ENCODE results near the gene ZNF547.

ZNF547 gene

DNA sequence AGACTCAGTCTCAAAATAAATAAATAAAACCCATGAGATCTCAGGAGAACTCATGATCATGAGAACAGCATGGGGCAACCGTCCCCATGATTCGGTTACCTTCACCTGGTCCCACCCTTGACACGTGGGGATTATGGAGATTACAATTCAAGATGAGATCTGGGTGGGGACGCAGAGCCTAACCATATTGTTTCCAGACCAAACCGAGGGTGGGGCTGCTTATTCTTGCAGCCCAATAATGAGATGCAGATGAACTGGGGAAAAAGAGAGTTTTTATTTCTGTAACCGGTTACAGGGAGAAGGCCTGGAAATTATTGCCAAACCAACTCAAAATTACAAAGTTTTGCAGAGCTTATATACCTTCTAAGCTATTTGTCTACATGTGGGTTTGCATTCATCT, 12.8 kb downstream of the ZNF547 start:
- no peak for DNase-seq

- DNase-seq = no peak
These were observed 14.3 kb downstream of the ZNF547 start for GRCh38 chr19:57377498-57378146.

DNA sequence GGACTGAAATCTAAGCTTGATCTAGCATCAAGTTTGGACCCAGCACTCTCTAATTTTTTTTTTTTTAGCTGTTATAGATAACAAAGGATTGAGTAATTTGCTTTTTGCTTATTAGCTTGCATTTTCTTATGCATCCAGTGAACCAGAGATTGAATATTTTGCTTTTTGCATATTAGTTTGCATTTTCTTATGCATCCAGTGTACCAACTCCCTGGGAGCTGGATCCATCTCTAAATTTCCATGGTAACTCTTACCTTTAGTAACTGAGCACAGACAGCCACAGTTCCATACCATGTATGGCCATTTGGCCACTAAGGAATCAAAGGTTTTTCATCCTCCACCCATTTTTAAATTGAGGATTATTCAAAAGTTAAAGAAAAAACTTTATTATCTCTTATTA, 17.6 kb downstream of the ZNF547 start:
- no peak for DNase-seq

DNA sequence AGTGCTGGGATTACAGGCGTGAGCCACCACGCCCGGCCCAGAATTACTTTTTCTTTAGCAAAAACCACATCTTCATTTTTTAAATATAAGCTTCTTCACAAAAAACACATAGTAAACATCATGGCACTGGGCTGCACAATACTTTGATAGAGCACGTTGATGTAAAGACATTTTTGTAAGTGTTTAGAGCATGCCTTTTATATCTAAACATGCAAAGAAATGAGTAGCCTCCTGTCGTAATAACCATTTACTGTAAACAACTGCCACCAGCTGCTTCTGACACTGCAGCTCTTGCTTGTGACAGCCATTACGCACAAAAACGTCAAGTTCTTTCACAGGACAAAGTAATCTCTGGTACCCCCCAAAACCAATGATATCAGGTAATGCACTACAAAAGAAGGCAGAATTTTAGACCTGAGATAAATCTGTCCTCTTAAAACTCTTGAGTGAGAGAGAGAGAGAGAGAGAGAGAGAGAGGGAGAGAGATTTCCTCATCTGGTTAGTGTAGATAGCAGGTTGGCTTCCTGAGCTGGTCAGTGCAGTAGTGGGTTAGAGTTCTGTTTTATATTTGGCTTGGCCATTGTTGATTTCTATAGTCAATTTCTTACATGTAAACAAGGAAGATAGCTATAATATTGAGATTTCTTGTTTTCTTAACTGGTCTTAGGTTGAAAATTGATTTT, 19.6 kb downstream of the ZNF547 start:
- DNase-seq = no peak

DNA sequence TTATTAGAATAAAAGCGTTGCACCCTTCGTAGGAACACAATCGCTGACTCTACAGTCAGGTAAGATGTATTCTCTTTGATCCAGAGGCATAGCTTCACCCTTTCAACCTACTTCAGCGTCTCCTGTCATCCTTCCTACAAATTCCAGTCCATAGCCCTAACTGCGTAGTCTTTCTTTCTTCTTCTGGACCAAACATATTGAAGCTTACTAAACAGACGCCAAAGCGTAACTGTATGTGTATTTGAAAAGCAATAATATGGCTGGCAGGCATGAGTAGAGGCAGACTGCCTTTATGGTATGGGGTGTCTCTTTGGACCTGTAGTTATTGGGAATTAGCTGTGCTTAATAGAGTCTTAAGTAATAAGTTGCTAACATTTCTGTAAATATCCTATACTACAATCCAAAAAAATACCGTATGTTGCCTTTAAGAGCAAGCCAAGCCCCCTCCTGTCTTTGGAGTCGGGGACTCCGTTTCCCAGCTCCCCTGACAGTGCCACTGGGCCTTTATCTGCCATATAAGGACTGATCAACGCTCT, 25.9 kb downstream of the ZNF547 start:
- DNase-seq = no peak

DNA sequence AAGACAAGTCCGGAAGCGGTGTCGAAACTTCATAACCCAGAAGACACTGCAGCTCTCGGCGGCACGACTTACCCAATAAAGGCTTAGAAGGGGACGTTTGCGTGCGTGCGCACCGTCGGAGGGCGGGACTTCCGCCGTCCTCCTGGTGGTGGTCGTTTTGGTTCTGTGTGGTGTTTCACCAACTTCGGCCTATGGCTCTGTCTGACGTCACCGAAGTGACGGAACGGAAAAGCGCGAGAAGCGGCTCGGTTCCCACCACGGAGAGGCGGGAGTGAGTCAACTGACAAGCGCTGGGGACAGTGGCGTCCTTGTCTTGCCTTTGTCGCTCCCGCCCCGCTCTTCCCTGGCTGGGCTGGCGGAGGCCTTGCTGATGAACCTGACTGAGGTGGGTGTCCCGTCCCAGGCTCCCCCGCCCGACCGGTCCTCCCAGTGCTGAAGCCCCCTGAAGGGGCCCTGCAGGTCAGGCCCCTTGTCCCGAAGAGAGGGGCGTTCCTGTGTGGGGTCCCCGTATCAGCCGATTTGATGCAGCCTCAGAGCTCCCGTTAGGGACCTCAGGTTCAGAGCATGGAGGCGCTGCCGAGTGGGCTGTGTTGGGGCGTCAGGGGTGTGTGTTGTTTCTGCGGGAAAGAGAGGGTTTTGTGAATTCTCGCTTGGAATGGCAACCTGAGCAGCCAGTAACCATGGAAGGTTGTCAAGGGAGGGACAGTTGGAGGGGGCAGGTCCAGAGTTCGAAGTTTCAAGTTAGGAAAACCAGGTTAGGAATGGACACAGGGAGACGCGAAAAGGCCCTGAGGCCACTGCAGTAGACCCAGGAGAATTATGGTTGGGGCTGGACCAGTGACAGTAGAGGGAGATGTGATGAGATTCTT, 26.6 kb downstream of the ZNF547 start, which contains the start of gene ZNF548:
Gene ZNF548, plus strand, starts transcription at position 125 of the 869 bp plus-strand sequence. Its CDS starts 246 bp downstream, at position 371.
- peak; percentile 91 for DNase-seq

DNA sequence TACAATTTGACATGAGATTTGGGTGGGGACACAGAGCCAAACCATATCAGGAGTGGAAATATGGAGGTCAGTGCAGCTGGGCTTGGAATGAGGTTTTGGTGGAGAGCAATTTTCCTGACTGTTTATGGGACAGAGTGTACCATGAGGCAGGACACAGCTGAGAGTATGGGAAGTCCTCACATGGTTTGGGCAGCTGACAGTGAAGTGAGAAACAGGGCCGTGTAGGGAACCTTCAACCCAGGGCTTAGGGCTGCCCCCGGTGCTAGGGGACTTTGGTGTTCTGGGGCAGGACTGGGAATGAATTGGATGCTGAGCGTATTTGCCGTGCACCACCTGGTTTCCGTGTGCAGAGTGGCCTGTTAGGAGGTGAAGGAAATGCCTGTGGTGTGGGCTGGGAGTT, 32.4 kb downstream of the ZNF547 start:
- DNase-seq = no peak

DNA sequence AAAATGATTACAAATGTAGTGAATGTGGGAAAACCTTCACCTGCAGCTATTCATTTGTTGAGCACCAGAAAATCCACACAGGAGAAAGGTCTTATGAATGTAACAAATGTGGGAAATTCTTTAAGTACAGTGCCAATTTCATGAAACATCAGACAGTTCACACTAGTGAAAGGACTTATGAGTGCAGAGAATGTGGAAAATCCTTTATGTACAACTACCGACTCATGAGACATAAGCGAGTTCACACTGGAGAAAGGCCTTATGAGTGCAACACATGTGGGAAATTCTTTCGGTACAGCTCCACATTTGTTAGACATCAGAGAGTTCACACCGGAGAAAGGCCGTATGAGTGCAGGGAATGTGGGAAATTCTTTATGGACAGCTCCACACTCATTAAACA, 35.5 kb downstream of the ZNF547 start:
- no peak for DNase-seq

DNA sequence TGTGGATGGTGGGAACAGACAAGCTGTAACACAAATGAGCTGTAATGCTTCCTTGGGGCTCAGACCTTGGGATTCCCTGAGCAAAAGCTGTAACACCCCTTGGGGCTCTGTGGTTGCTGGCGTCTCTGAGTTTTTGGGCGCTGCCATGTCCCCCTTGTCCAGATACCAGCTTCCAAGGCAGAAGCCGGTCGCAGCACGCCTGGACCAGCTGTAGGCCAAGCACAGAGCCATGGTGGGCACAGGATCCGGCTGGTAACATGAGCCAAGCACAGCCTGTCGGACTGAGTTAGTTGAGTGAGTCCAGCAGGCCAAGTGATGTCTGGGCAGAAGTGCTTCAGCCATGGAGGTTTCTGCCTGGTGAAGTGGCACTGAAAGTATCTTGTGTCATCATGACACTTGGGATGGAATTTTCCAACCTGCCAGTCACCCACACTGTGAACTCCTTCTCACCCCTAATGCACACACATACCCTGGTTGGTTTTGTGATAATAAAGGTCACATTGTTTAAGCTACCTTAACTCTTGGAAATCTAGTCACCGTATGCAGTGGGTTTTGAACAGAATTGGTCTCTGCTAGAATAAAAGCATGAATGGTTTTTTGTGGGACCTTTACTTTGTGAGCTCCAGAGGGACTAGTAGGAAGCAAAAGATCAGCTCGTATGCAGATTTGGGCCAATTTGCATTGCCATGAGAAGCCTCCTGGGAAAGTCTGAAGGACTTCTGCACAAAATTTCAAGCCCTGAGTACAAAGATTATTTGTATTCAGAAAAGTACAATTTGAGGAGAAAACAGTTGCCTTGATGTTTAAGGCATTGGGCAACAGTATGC, 40.6 kb downstream of the ZNF547 start:
- DNase-seq = no peak

- DNase-seq = peak; percentile 58
These were observed 43.3 kb downstream of the ZNF547 start for GRCh38 chr19:57406516-57407123.

DNA sequence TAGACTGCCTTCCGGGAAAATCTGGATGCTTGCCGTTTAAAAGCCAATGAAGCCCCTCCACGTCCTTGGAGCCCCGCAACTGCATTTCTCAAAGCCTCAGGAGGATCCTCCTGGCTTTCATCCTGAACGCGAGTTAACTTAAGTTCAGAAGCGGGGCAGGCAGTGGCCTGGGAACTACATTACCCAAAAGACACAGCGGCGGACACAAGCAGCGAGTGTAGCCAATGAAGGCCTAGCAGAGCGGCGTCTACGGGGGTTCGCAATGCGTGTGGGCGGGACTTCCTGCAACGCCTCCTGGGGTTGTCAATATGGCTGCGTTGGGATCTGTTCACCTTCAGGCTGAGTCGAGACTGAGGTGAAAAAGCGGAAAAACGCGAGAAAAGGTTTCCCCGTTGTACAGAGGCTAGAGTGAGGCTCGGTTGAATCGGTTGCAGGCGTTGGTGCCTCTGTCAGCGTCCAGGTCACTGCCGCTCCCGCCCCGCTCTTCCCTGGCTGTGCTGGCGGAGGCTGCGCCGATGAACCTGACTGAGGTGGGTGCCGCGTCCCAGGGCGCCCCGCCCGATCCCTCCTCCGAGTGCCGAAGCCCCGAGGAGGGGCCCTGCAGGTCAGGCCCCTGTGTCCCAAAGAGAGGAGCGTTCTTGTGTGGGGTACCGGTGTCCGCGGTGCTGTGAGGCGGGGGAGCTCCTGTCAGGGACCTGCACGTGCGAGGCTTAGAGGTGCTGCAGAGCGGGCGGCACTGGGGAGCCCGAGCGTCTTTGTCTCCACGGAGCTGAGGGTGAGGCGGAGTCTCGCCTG, 47.7 kb downstream of the ZNF547 start, which contains the start of gene ZNF17:
Gene ZNF17, plus strand, starts transcription at position 285 of the 795 bp plus-strand sequence. CDS start 2,455 bp downstream, outside the sequence.
- peak; percentile 85 for DNase-seq

GRCh38 chr19:57419439-57419838, 56.1 kb downstream of the ZNF547 start:
- no peak for DNase-seq

DNA sequence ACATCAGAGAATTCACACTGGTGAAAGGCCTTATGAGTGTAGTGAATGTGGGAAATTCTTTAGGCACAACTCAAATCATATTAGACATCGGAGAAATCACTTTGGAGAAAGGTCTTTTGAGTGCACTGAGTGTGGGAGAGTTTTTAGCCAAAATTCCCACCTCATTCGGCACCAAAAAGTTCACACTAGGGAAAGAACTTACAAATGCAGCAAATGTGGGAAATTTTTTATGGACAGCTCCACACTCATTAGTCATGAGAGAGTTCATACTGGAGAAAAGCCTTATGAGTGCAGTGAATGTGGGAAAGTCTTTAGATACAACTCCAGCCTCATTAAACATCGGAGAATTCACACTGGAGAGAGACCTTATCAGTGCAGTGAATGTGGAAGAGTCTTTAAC, 57.7 kb downstream of the ZNF547 start:
- no peak for DNase-seq

All from activated effector memory CD4-positive, alpha-beta T cell treated with Interleukin-2 at 50 U/mL for 16 hours (primary cell).